Measurements from ENCODE around the gene P2RY14.

Gene P2RY14

GRCh38 chr3:151201051-151201730, 77.2 kb downstream of the P2RY14 start:
- no peaks in the 10 kb centered on the region for H3K4me1 ChIP-seq (ENCODE audit: control insufficient read depth, insufficient read depth, low read length, poor library complexity, severe bottlenecking)

GRCh38 chr3:151200586-151200985, 77.8 kb downstream of the P2RY14 start:
- Histone ChIP-seq H3K4me1 (ENCODE audit: control insufficient read depth, insufficient read depth, low read length, poor library complexity, severe bottlenecking) (no peaks in the 10 kb centered on the region), H3K4me3 (ENCODE audit: extremely low read depth, insufficient read depth, low read length, poor library complexity, severe bottlenecking) (no peak overlapping the region), H3K9me3 (ENCODE audit: control insufficient read depth, low read length) (no peaks in the 10 kb centered on the region), H3K27ac (ENCODE audit: low read depth, low read length, severe bottlenecking) (no peak overlapping the region), H3K36me3 (ENCODE audit: control insufficient read depth, insufficient read depth, low read length) (no peaks in the 10 kb centered on the region)
- 83% methylated on average over 1 of the region's 2 CpGs; no CpG with 5 or more reads in 1 of the 2 experiments for WGBS, 2 experiments (ENCODE audit: insufficient coverage in 2 of 2)

More at GRCh38 chr3:151201051-151201730, 77.2 kb downstream of the P2RY14 start:
- no peak overlapping the region for H3K27ac ChIP-seq (ENCODE audit: low read depth, low read length, severe bottlenecking)
- WGBS, 2 experiments (ENCODE audit: insufficient coverage in 2 of 2): 95 to 97% methylated on average over 5 to 6 of the region's 7 CpGs
- no peak overlapping the region for H3K4me3 ChIP-seq (ENCODE audit: extremely low read depth, insufficient read depth, low read length, poor library complexity, severe bottlenecking)
- H3K9me3 ChIP-seq (ENCODE audit: control insufficient read depth, low read length): no peaks in the 10 kb centered on the region
- no peaks in the 10 kb centered on the region for H3K36me3 ChIP-seq (ENCODE audit: control insufficient read depth, insufficient read depth, low read length)

GRCh38 chr3:151199554-151200438, 78.5 kb downstream of the P2RY14 start:
- WGBS, 2 experiments (ENCODE audit: insufficient coverage in 2 of 2): 100% methylated on average over 2 of the region's 4 CpGs; no CpG with 5 or more reads in 1 of the 2 experiments
- H3K36me3 ChIP-seq (ENCODE audit: control insufficient read depth, insufficient read depth, low read length): no peaks in the 10 kb centered on the region
- H3K9me3 ChIP-seq (ENCODE audit: control insufficient read depth, low read length): no peaks in the 10 kb centered on the region
- no peak overlapping the region for H3K4me3 ChIP-seq (ENCODE audit: extremely low read depth, insufficient read depth, low read length, poor library complexity, severe bottlenecking)
- no peaks in the 10 kb centered on the region for H3K4me1 ChIP-seq (ENCODE audit: control insufficient read depth, insufficient read depth, low read length, poor library complexity, severe bottlenecking)
- no peak overlapping the region for H3K27ac ChIP-seq (ENCODE audit: low read depth, low read length, severe bottlenecking)

- Histone ChIP-seq H3K36me3 (ENCODE audit: control insufficient read depth, insufficient read depth, low read length) (no peaks in the 10 kb centered on the region), H3K9me3 (ENCODE audit: control insufficient read depth, low read length) (no peaks in the 10 kb centered on the region), H3K27ac (ENCODE audit: low read depth, low read length, severe bottlenecking) (no peak overlapping the region), H3K4me1 (ENCODE audit: control insufficient read depth, insufficient read depth, low read length, poor library complexity, severe bottlenecking) (no peaks in the 10 kb centered on the region), H3K4me3 (ENCODE audit: extremely low read depth, insufficient read depth, low read length, poor library complexity, severe bottlenecking) (no peak overlapping the region)
- 75 to 100% methylated on average over 1 to 3 of the region's 5 CpGs for WGBS, 2 experiments (ENCODE audit: insufficient coverage in 2 of 2)
Measured at GRCh38 chr3:151198849-151199248, 79.5 kb downstream of the P2RY14 start.

- 94 to 95% methylated on average over 5 to 6 of the region's 6 CpGs for WGBS, 2 experiments (ENCODE audit: insufficient coverage in 2 of 2)
- no peak overlapping the region for H3K27ac ChIP-seq (ENCODE audit: low read depth, low read length, severe bottlenecking)
Measured at GRCh38 chr3:151197981-151198767, 80.2 kb downstream of the P2RY14 start.

GRCh38 chr3:151197228-151197627, 81.1 kb downstream of the P2RY14 start:
- WGBS, 2 experiments (ENCODE audit: insufficient coverage in 2 of 2): 95 to 96% methylated on average over 6 to 7 of the region's 8 CpGs
- H3K9me3 ChIP-seq (ENCODE audit: control insufficient read depth, low read length): no peaks in the 10 kb centered on the region
- H3K4me3 ChIP-seq (ENCODE audit: extremely low read depth, insufficient read depth, low read length, poor library complexity, severe bottlenecking): no peak overlapping the region
- H3K36me3 ChIP-seq (ENCODE audit: control insufficient read depth, insufficient read depth, low read length): no peaks in the 10 kb centered on the region
- H3K4me1 ChIP-seq (ENCODE audit: control insufficient read depth, insufficient read depth, low read length, poor library complexity, severe bottlenecking): no peaks in the 10 kb centered on the region
- no peak overlapping the region for H3K27ac ChIP-seq (ENCODE audit: low read depth, low read length, severe bottlenecking)

More at GRCh38 chr3:151197981-151198767, 80.2 kb downstream of the P2RY14 start:
- Histone ChIP-seq H3K4me1 (ENCODE audit: control insufficient read depth, insufficient read depth, low read length, poor library complexity, severe bottlenecking) (no peaks in the 10 kb centered on the region), H3K36me3 (ENCODE audit: control insufficient read depth, insufficient read depth, low read length) (no peaks in the 10 kb centered on the region), H3K4me3 (ENCODE audit: extremely low read depth, insufficient read depth, low read length, poor library complexity, severe bottlenecking) (no peak overlapping the region), H3K9me3 (ENCODE audit: control insufficient read depth, low read length) (no peaks in the 10 kb centered on the region)

GRCh38 chr3:151196434-151196833, 81.9 kb downstream of the P2RY14 start:
- Histone ChIP-seq H3K4me3 (ENCODE audit: extremely low read depth, insufficient read depth, low read length, poor library complexity, severe bottlenecking) (no peak overlapping the region), H3K4me1 (ENCODE audit: control insufficient read depth, insufficient read depth, low read length, poor library complexity, severe bottlenecking) (no peaks in the 10 kb centered on the region), H3K36me3 (ENCODE audit: control insufficient read depth, insufficient read depth, low read length) (no peaks in the 10 kb centered on the region), H3K27ac (ENCODE audit: low read depth, low read length, severe bottlenecking) (no peak overlapping the region), H3K9me3 (ENCODE audit: control insufficient read depth, low read length) (no peaks in the 10 kb centered on the region)

- H3K27ac ChIP-seq (ENCODE audit: low read depth, low read length, severe bottlenecking): no peak overlapping the region
- no CpG with 5 or more reads among the region's 1 CpG for WGBS, 2 experiments (ENCODE audit: insufficient coverage in 2 of 2)
- no peaks in the 10 kb centered on the region for H3K9me3 ChIP-seq (ENCODE audit: control insufficient read depth, low read length)
- H3K4me1 ChIP-seq (ENCODE audit: control insufficient read depth, insufficient read depth, low read length, poor library complexity, severe bottlenecking): no peaks in the 10 kb centered on the region
- no peak overlapping the region for H3K4me3 ChIP-seq (ENCODE audit: extremely low read depth, insufficient read depth, low read length, poor library complexity, severe bottlenecking)
- no peaks in the 10 kb centered on the region for H3K36me3 ChIP-seq (ENCODE audit: control insufficient read depth, insufficient read depth, low read length)
Measured at GRCh38 chr3:151195826-151196225, 82.5 kb downstream of the P2RY14 start.

- Histone ChIP-seq H3K4me3 (ENCODE audit: extremely low read depth, insufficient read depth, low read length, poor library complexity, severe bottlenecking) (no peak overlapping the region), H3K4me1 (ENCODE audit: control insufficient read depth, insufficient read depth, low read length, poor library complexity, severe bottlenecking) (no peaks in the 10 kb centered on the region), H3K27ac (ENCODE audit: low read depth, low read length, severe bottlenecking) (no peak overlapping the region), H3K9me3 (ENCODE audit: control insufficient read depth, low read length) (no peaks in the 10 kb centered on the region), H3K36me3 (ENCODE audit: control insufficient read depth, insufficient read depth, low read length) (peaks cover 3% of the 10 kb centered on the region)
- 91 to 96% methylated on average over 4 of the region's 6 CpGs for WGBS, 2 experiments (ENCODE audit: insufficient coverage in 2 of 2)
Measured at GRCh38 chr3:151192545-151192944, 85.8 kb downstream of the P2RY14 start.

GRCh38 chr3:151191095-151191494, 87.2 kb downstream of the P2RY14 start:
- Histone ChIP-seq H3K36me3 (ENCODE audit: control insufficient read depth, insufficient read depth, low read length) (peaks cover 7% of the 10 kb centered on the region), H3K27ac (ENCODE audit: low read depth, low read length, severe bottlenecking) (no peak overlapping the region), H3K9me3 (ENCODE audit: control insufficient read depth, low read length) (no peaks in the 10 kb centered on the region), H3K4me3 (ENCODE audit: extremely low read depth, insufficient read depth, low read length, poor library complexity, severe bottlenecking) (no peak overlapping the region), H3K4me1 (ENCODE audit: control insufficient read depth, insufficient read depth, low read length, poor library complexity, severe bottlenecking) (no peaks in the 10 kb centered on the region)
- no CpG with 5 or more reads among the region's 1 CpG for WGBS, 2 experiments (ENCODE audit: insufficient coverage in 2 of 2)

Measured in mesodermal cell (in vitro differentiated cells).